Upper lobe of right lung (tissue), 1 donor: ENCODE data around the gene PROS1. TPM values are rescaled to one million over a fixed set of nuclear protein-coding genes. Genes with fewer than 3 reads are reported as not detected.

Experiments
- ATAC-seq: fragments of 200-7000 bp; cut with Tn5 transposase; one replicate; pipeline ENCODE4 v1.9.1; 2020; ENCODE audit warnings: mild to moderate bottlenecking, moderate library complexity
- DNase-seq: peaks from one replicate; pipeline ENCODE4 v3.0.0-alpha.2; 2020
- H3K27ac ChIP-seq: fragments of 200-600 bp; one replicate; pipeline ENCODE4 v1.8.0; 2022
- H3K27me3 ChIP-seq: fragments of 200-600 bp; one replicate; pipeline ENCODE4 v1.8.0; 2022; ENCODE audit warnings: mild to moderate bottlenecking
- H3K36me3 ChIP-seq: fragments of 200-600 bp; one replicate; pipeline ENCODE4 v1.8.0; 2022
- H3K4me1 ChIP-seq: fragments of 200-600 bp; one replicate; pipeline ENCODE4 v1.8.0; 2022
- H3K4me3 ChIP-seq: fragments of 200-600 bp; one replicate; pipeline ENCODE4 v1.8.0; 2022; ENCODE audit warnings: mild to moderate bottlenecking
- H3K9me3 ChIP-seq: fragments of 200-600 bp; one replicate; pipeline ENCODE4 v1.8.0; 2022
- CTCF ChIP-seq: fragments of 200-600 bp; IDR thresholded peaks from one replicate; pipeline ENCODE4 v1.8.0; 2022; ENCODE audit warnings: antibody characterized with exemption
- intact Hi-C: fragments of 100-400 bp; cut with DNase I; formaldehyde crosslinking; loops from one replicate; pipeline ENCODE4 v1.11.0; 2022
- total RNA-seq: library from RNA; stranded (reverse); fragmentation: NEBNext Ultra II Directional; extraction: Animal tissue kit (Norgen Biotek cat#: 25700); gene quantifications from one replicate; pipeline ENCODE4 v1.2.1, GENCODE V29; 2021
- donor health status: DM: no; HTN: yes; CAD: no; lungs with severe emphysema.

Gene PROS1
- total RNA-seq, 1 donor from 2014 or later = 70.5 TPM

- H3K9me3 ChIP-seq = no peaks in the 10 kb centered on the region
- no peaks in the 10 kb centered on the region for H3K36me3 ChIP-seq
- no peak for DNase-seq
- H3K27me3 ChIP-seq = no peaks in the 10 kb centered on the region
- H3K4me3 ChIP-seq = no peak overlapping the region
- intact Hi-C loops = no loop called here
- no peak for ATAC-seq
- H3K4me1 ChIP-seq = no peaks in the 10 kb centered on the region
- H3K27ac ChIP-seq = no peak overlapping the region
- TF ChIP-seq CTCF = no peak
Observed at GRCh38 chr3:93936549-93936948, 37.1 kb downstream of the PROS1 start.

DNA sequence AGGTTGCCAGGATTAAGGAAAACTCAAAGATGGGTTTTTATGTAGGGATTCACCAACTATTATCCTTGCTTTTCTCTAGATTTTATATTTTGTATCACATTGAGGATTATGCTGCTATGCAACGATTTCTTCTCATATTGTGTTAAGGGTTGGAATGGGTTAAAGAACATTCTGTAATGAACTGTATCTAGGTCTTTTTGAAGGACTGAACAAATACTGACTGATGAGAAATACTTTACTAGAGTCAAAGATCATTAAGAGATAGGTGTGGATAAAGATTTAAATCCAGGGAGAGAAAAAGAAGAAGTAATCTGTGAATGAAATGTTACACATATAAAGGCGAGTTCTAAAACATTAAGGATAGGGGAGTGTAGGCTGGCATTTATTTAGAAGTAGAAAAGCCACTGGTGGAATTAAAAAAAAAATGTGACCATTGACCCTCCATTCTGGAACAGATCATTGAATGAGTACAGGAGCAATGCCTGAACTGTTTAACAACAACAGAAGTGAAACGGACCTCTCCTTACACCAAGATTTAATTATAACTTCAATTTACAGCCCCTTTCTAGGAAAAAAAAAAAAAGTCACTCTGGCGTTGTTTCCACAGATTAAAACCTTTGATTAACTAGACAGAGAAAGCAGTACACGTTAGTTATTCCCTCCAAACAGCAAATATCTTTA is 39.2 kb downstream of the PROS1 start:
- no peak overlapping the region for H3K27ac ChIP-seq
- no peaks in the 10 kb centered on the region for H3K36me3 ChIP-seq
- intact Hi-C loops = no loop called here
- ATAC-seq = no peak
- DNase-seq = no peak
- H3K4me3 ChIP-seq = no peak overlapping the region
- H3K27me3 ChIP-seq = no peaks in the 10 kb centered on the region
- no peak for TF ChIP-seq CTCF
- H3K4me1 ChIP-seq = no peaks in the 10 kb centered on the region
- no peaks in the 10 kb centered on the region for H3K9me3 ChIP-seq

GRCh38 chr3:93931597-93932229 is 42.0 kb downstream of the PROS1 start:
- Histone ChIP-seq H3K9me3 (no peaks in the 10 kb centered on the region), H3K4me3 (no peak overlapping the region), H3K36me3 (no peaks in the 10 kb centered on the region), H3K4me1 (no peaks in the 10 kb centered on the region), H3K27ac (no peak overlapping the region), H3K27me3 (no peaks in the 10 kb centered on the region)
- ATAC-seq (no peak), DNase-seq (no peak)
- intact Hi-C loops = no loop called here
- TF ChIP-seq CTCF = no peak

- Histone ChIP-seq H3K9me3 (no peaks in the 10 kb centered on the region), H3K4me1 (no peaks in the 10 kb centered on the region), H3K4me3 (no peak overlapping the region), H3K36me3 (no peaks in the 10 kb centered on the region), H3K27ac (no peak overlapping the region), H3K27me3 (no peaks in the 10 kb centered on the region)
- DNase-seq (no peak), ATAC-seq (no peak)
- intact Hi-C loops = no loop called here
- TF ChIP-seq CTCF = no peak
Observed at GRCh38 chr3:93930041-93930440, 43.7 kb downstream of the PROS1 start.

GRCh38 chr3:93926789-93927188 is 46.9 kb downstream of the PROS1 start:
- no peak for DNase-seq
- ATAC-seq = no peak
- TF ChIP-seq CTCF = no peak
- Histone ChIP-seq H3K4me1 (no peaks in the 10 kb centered on the region), H3K4me3 (no peak overlapping the region), H3K27ac (no peak overlapping the region), H3K9me3 (no peaks in the 10 kb centered on the region), H3K27me3 (no peaks in the 10 kb centered on the region), H3K36me3 (no peaks in the 10 kb centered on the region)
- intact Hi-C loops = no loop called here
